Medulla oblongata (tissue), 1 donor: ENCODE data around the gene SPTSSB.

ENCODE experiments used
- DNase-seq: peaks from one replicate; pipeline ENCODE4 v3.0.0-alpha.2; 2015; ENCODE audit errors: extremely low spot score

SPTSSB gene

GRCh38 chr3:161392853-161393252, 21.5 kb upstream of the SPTSSB start:
- DNase-seq: no peak

GRCh38 chr3:161390200-161390599, 18.9 kb upstream of the SPTSSB start:
- DNase-seq: no peak

GRCh38 chr3:161389445-161390035, 18.2 kb upstream of the SPTSSB start:
- DNase-seq: peak; percentile 37

GRCh38 chr3:161388855-161389254, 17.5 kb upstream of the SPTSSB start:
- DNase-seq: peak; percentile 11

GRCh38 chr3:161386991-161387770, 15.9 kb upstream of the SPTSSB start:
- DNase-seq: no peak

GRCh38 chr3:161372321-161373260, 1.3 kb upstream of the SPTSSB start:
- DNase-seq: peak; percentile 20

- no peak for DNase-seq
Observed at GRCh38 chr3:161369531-161369930, 1.8 kb downstream of the SPTSSB start.

- no peak for DNase-seq
Observed at GRCh38 chr3:161366094-161366493, 5.2 kb downstream of the SPTSSB start.

- DNase-seq: no peak
Observed at GRCh38 chr3:161358488-161358887, 12.8 kb downstream of the SPTSSB start.

- no peak for DNase-seq
Observed at GRCh38 chr3:161356287-161356686, 15.0 kb downstream of the SPTSSB start.

GRCh38 chr3:161355508-161355907, 15.8 kb downstream of the SPTSSB start:
- no peak for DNase-seq

- no peak for DNase-seq
Observed at GRCh38 chr3:161354554-161354953, 16.8 kb downstream of the SPTSSB start.

- no peak for DNase-seq
Observed at GRCh38 chr3:161351330-161351729, 20.0 kb downstream of the SPTSSB start.

GRCh38 chr3:161350916-161351315, 20.4 kb downstream of the SPTSSB start:
- DNase-seq: no peak

- no peak for DNase-seq
Observed at GRCh38 chr3:161349529-161350312, 21.6 kb downstream of the SPTSSB start.

- DNase-seq: no peak
Observed at GRCh38 chr3:161348796-161349400, 22.4 kb downstream of the SPTSSB start.

- no peak for DNase-seq
Observed at GRCh38 chr3:161347726-161348125, 23.6 kb downstream of the SPTSSB start.

- no peak for DNase-seq
Observed at GRCh38 chr3:161345023-161345422, 26.3 kb downstream of the SPTSSB start.

- DNase-seq: no peak
Observed at GRCh38 chr3:161343986-161344385, 27.3 kb downstream of the SPTSSB start.

- no peak for DNase-seq
Observed at GRCh38 chr3:161343540-161343939, 27.8 kb downstream of the SPTSSB start.

GRCh38 chr3:161342629-161343028, 28.7 kb downstream of the SPTSSB start:
- no peak for DNase-seq
